ENCODE measurements around the gene INTS13. TPM values are rescaled to one million over a fixed set of nuclear protein-coding genes. Genes with fewer than 3 reads are reported as not detected.

The INTS13 gene, protein sequence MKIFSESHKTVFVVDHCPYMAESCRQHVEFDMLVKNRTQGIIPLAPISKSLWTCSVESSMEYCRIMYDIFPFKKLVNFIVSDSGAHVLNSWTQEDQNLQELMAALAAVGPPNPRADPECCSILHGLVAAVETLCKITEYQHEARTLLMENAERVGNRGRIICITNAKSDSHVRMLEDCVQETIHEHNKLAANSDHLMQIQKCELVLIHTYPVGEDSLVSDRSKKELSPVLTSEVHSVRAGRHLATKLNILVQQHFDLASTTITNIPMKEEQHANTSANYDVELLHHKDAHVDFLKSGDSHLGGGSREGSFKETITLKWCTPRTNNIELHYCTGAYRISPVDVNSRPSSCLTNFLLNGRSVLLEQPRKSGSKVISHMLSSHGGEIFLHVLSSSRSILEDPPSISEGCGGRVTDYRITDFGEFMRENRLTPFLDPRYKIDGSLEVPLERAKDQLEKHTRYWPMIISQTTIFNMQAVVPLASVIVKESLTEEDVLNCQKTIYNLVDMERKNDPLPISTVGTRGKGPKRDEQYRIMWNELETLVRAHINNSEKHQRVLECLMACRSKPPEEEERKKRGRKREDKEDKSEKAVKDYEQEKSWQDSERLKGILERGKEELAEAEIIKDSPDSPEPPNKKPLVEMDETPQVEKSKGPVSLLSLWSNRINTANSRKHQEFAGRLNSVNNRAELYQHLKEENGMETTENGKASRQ
- 23.3 to 26.1 TPM (median 25.5 TPM) in 3 replicates for total RNA-seq

DNA sequence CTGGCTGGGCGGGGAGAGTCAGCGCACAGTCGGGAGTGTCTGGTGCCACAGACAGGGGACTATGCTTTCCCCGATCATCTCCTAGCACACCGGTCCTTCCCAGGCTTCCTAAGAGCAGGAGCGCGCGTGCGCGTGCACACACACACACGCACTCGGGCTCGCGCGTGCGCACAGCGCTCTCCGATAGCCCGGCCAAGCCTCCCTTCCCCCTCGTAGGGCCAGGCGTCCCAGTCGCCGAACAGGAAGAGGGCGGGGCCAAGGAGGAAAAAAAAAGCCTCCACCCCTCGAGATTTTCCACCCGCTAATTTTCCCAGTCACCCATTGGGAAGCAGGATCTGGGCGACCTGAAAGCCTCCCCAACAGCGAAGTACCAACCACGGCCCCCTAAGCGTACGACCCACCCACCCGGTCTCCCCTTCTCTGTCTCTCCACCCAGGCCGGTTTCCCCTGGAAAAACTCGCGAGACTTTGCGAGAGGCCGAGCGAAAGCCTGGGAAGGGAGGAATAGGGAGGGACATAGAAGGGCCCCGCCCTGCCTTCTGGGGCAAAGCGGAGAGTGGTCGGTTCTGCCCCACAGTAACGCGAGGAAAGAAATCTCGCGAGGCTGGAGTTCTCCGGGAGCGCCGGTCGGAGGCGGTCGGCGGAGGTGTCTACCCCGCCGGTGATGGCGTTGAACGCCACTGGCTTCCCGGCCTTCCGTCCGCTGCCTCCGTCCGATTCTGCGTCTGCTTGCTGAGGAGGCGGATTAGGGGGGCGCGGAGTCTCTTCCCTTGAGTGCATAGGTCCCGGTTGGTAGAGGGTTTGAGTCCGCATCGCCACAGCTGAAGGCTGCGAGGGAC lies at the start of gene INTS13, which contains the start of gene FGFR1OP2:
TSS of gene INTS13 (minus strand) at position 119 of the 838 bp plus-strand sequence. CDS start 1,178 bp downstream, outside the sequence.
TSS of gene FGFR1OP2 (plus strand) at position 608 of the 838 bp plus-strand sequence. CDS start 15,689 bp downstream, outside the sequence.
- Mint-ChIP-seq H3K36me3 (peaks cover 2% of the 10 kb centered on the region), H3K9me3 (no peaks in the 10 kb centered on the region), H3K4me3 (peak within 1 kb of the TSS; percentile 95), H3K27ac (peak within 1 kb of the TSS; percentile 100), H3K27me3 (ENCODE audit: low read depth) (no peaks in the 10 kb centered on the region), H3K4me1 (peaks cover 37% of the 10 kb centered on the region)
- TF ChIP-seq, protein P1, sequence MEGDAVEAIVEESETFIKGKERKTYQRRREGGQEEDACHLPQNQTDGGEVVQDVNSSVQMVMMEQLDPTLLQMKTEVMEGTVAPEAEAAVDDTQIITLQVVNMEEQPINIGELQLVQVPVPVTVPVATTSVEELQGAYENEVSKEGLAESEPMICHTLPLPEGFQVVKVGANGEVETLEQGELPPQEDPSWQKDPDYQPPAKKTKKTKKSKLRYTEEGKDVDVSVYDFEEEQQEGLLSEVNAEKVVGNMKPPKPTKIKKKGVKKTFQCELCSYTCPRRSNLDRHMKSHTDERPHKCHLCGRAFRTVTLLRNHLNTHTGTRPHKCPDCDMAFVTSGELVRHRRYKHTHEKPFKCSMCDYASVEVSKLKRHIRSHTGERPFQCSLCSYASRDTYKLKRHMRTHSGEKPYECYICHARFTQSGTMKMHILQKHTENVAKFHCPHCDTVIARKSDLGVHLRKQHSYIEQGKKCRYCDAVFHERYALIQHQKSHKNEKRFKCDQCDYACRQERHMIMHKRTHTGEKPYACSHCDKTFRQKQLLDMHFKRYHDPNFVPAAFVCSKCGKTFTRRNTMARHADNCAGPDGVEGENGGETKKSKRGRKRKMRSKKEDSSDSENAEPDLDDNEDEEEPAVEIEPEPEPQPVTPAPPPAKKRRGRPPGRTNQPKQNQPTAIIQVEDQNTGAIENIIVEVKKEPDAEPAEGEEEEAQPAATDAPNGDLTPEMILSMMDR (IDR thresholded peaks at IDR 0.05; ENCODE audit: unreplicated experiment): no peak
- DNase-seq (ENCODE audit: low spot score in 2 of 2, unreplicated experiment in 2 of 2): peak; percentile 98

DNA sequence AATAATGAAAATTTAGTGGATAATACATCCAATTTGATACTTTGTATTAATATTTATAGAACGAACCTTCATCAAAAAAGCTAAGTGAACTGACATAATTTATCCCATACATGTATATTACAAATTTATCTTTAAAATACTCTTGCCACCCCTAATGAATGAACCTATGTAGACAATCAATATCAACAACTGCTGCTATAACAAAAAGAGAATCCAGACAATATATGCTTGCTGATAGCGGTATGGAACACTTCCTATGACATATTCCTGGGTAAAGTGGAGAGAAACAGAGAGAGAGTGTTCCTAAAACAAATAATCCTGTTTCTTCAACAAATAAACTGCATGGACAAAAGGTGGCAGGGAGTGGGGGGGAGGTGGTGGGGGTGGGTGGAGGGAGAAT lies 45.1 kb upstream of the INTS13 start:
- Mint-ChIP-seq H3K27me3 (ENCODE audit: low read depth) (no peaks in the 10 kb centered on the region), H3K4me3 (no peak overlapping the region), H3K4me1 (no peaks in the 10 kb centered on the region), H3K36me3 (peaks cover 42% of the 10 kb centered on the region), H3K9me3 (peaks cover 12% of the 10 kb centered on the region), H3K27ac (no peak overlapping the region)
- DNase-seq (ENCODE audit: low spot score in 2 of 2, unreplicated experiment in 2 of 2): no peak
- TF ChIP-seq, protein P1 (IDR thresholded peaks at IDR 0.05; ENCODE audit: unreplicated experiment): no peak

DNA sequence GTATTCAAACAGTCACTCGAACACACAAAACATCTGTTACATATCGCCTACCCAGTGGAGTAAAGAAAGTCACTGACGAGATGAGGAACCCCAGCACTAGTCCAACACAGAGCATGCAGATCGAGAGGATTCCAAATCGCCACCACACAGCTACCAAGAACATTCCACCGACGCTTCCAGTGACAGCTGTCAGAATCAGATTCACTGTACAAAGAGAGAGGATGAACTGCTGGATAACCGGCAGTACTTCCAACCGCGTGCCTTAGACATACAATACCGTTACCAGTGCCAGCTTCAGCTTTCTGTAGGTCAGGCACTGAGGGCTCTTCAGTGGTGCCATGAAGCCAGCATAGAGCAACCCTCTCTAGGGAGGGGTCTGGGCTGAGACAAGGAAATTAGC lies 42.0 kb upstream of the INTS13 start:
- no peak overlapping the region for H3K4me3 Mint-ChIP-seq
- TF ChIP-seq, protein P1 (IDR thresholded peaks at IDR 0.05; ENCODE audit: unreplicated experiment): no peak
- H3K27ac Mint-ChIP-seq: no peak overlapping the region
- H3K4me1 Mint-ChIP-seq: no peaks in the 10 kb centered on the region
- peaks cover 7% of the 10 kb centered on the region for H3K9me3 Mint-ChIP-seq
- peaks cover 37% of the 10 kb centered on the region for H3K36me3 Mint-ChIP-seq
- no peak for DNase-seq (ENCODE audit: low spot score in 2 of 2, unreplicated experiment in 2 of 2)
- no peaks in the 10 kb centered on the region for H3K27me3 Mint-ChIP-seq (ENCODE audit: low read depth)

DNA sequence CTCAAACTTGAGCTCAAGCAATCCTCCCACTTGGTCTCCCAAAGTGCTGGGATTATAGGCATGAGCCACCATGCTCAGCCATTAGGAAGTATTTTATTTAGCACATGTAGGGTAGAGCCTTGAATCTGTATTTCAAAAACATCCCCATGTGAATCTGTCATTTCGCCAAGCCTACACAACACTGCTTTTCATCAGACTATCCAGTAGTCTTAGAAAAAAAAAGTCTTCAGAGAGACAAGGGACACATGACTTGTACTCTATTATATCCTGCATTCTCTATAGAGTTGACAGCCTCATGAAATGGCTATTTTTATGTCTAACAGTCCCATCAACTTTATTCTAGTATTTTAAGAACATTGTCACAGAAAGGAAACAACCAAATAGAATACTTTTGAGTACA lies 41.0 kb upstream of the INTS13 start:
- Mint-ChIP-seq H3K27ac (no peak overlapping the region), H3K4me3 (no peak overlapping the region), H3K27me3 (ENCODE audit: low read depth) (no peaks in the 10 kb centered on the region), H3K9me3 (peaks cover 7% of the 10 kb centered on the region), H3K4me1 (no peaks in the 10 kb centered on the region), H3K36me3 (peaks cover 39% of the 10 kb centered on the region)
- TF ChIP-seq, protein P1 (IDR thresholded peaks at IDR 0.05; ENCODE audit: unreplicated experiment): no peak
- no peak for DNase-seq (ENCODE audit: low spot score in 2 of 2, unreplicated experiment in 2 of 2)

DNA sequence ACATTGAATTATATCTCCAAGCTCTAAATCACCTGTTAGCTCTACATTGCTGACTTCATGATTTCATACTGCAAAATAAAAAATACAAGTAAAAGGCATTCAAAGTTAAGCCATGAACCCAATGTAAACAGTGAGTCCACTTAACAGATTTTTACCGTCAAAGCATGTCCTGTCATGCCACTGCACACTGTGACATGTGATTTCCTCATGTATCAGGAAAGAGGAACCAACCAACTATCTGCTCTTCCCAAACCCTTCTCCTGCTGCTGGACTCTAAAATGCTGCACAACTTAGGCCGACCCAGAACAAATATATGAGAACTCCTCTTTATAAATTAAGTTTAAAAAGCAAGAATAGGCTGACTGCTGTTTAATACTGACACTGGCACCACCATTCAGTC lies 38.9 kb upstream of the INTS13 start:
- no peak for DNase-seq (ENCODE audit: low spot score in 2 of 2, unreplicated experiment in 2 of 2)
- Mint-ChIP-seq H3K36me3 (peaks cover 28% of the 10 kb centered on the region), H3K4me1 (no peaks in the 10 kb centered on the region), H3K4me3 (no peak overlapping the region), H3K27me3 (ENCODE audit: low read depth) (no peaks in the 10 kb centered on the region), H3K9me3 (no peaks in the 10 kb centered on the region), H3K27ac (no peak overlapping the region)
- TF ChIP-seq, protein P1 (IDR thresholded peaks at IDR 0.05; ENCODE audit: unreplicated experiment): no peak
